GM12801 (cell line): Measurements from ENCODE around the gene RITA1.

ENCODE experiments used
- TF ChIP-seq, protein P1 (sequence below): IDR thresholded peaks from one replicate; pipeline ENCODE4 v1.5.1; 2011; ENCODE audit warnings: control low read depth; ENCODE audit not compliant: insufficient read length; ENCODE audit errors: extremely low read depth

The RITA1 gene

DNA sequence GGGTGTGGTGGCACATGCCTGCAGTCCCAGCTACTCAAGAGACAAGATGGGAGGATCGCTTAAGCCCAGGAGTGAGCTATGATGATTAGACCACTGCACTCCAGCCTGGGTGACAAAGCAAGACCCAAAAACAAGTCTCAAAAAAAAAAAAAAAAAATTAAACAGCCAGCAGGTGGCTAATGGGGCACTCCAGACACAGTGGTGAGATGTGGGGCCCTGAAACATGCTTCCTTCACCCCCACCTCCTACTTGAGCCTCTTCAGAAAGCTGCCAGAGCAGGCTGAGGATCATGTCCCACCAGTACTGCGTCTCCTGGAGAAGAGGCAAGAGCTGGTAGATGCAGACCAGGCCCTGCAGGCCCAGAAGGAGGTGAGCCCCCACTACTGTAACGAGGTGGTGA lies 33.9 kb upstream of the RITA1 start:
- TF ChIP-seq, protein P1, sequence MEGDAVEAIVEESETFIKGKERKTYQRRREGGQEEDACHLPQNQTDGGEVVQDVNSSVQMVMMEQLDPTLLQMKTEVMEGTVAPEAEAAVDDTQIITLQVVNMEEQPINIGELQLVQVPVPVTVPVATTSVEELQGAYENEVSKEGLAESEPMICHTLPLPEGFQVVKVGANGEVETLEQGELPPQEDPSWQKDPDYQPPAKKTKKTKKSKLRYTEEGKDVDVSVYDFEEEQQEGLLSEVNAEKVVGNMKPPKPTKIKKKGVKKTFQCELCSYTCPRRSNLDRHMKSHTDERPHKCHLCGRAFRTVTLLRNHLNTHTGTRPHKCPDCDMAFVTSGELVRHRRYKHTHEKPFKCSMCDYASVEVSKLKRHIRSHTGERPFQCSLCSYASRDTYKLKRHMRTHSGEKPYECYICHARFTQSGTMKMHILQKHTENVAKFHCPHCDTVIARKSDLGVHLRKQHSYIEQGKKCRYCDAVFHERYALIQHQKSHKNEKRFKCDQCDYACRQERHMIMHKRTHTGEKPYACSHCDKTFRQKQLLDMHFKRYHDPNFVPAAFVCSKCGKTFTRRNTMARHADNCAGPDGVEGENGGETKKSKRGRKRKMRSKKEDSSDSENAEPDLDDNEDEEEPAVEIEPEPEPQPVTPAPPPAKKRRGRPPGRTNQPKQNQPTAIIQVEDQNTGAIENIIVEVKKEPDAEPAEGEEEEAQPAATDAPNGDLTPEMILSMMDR, result no peak

DNA sequence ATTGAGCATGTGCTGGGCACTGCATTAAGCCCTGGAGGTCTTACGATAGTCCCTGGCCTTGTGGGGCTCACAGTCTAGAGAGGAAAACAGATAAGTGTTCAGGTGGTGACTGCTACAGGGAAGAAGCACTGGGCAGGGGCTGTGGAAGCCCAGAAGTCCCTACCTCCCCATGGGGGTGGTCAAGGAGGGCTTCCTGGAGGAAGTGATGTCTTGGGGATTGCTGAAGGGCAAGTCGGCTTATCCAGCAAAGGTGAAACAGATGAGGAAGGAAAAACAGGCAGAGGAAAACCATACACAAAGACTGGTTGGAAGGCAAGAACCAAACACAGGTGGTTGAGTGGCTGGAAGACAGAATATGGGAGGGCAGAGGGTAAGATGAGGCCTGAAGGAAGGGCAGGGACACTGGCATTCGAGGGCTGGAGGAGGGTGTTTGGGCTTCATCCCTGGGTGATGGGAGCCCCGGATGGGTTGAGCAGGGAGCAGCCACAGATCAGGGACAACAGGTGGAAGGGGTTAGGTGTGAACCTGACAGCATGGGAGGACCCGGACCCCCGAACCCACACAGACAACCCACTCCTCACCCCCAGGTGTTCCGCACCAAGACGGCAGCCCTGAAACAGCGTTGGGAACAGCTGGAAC lies 33.2 kb upstream of the RITA1 start:
- TF ChIP-seq, protein P1, result no peak

DNA sequence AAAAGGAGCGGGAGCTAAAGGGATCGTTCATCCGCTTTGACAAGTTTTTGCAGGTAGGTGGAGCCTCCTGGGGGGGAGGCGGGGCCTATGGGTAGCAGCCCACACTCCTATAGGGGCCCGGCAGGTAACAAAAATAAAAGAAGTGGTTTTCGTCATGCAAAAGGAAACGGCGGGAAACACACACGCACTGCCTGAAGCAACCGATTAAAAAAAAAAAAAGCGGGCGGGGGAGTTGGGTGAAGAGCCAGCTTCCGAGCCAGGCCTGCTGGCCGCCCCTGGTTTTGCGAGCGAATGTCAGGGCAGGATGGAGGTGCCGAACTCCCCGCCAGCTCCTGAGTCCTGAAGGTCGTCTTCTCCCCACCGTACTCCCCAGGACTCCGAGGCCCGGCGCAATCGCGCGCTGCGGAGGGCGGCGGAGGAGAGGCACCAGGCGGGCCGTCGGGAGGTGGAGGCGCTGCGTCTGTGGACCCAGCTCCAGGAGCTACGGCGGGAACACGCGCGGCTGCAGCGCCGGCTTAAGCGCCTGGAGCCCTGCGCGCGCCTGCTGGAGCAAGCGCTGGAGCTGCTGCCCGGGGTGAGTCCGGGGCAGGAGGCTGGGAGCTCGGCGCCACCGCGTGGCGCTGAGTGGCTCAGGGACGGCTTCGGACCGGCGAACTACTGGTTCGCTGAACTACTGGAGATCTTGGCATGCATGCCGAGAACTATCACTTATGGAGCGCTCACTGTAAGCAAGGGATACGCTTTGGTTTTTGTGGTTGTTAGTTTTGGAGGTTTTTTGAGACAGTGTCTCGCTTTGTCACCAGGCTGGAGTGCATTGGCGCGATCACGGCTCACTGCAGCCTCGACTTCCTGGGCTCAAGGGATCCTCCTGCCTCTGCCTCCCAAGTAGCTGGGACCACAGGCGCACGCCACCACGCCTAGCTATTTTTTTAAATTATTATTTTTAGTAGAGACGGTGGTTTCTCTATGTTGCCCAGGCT lies 32.4 kb upstream of the RITA1 start:
- TF ChIP-seq, protein P1, result no peak

DNA sequence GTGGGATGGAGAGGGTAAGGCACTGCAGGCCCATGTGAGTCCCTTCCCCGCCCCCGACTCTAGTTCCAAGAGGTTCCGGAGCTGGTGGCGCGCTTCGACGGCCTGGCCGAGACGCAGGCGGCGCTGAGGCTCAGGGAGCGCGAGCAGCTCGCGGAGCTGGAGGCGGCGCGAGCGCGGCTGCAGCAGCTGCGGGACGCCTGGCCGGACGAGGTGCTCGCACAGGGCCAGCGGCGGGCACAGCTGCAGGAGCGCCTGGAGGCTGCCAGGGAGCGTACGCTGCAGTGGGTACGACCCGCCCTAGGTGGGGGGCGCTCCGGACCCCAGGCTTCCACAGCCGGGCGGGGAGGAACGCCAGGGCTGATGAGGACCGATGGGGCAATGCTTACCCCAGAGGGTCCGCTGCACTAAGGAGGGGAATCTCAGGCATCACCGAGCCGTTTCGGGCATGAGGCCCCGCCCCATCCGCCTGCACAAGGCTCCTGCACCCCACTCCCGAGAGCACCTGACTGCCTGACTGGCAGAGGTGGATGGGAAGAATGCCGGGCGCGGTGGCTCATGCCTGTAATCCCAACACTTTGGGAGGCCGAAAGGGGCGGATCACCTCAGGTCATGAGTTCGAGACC lies 31.1 kb upstream of the RITA1 start:
- TF ChIP-seq, protein P1, result no peak

DNA sequence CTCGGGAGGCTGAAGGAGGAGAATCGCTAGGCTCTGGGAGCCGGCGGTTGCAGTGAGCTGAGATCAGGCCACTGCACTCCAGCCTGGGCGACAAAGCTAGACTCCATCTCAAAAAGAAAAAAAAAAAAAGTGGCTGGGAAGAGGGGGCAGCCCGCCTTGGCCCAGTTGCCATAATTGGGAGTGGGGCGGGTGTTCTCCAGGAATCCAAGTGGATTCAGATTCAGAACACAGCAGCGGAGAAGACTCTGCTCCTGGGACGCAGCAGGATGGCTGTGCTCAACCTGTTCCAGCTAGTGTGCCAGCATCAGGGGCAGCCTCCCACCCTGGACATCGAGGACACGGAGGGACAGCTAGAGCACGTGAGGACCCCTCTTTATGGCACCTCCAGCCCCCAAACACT lies 30.5 kb upstream of the RITA1 start:
- TF ChIP-seq, protein P1, result no peak

DNA sequence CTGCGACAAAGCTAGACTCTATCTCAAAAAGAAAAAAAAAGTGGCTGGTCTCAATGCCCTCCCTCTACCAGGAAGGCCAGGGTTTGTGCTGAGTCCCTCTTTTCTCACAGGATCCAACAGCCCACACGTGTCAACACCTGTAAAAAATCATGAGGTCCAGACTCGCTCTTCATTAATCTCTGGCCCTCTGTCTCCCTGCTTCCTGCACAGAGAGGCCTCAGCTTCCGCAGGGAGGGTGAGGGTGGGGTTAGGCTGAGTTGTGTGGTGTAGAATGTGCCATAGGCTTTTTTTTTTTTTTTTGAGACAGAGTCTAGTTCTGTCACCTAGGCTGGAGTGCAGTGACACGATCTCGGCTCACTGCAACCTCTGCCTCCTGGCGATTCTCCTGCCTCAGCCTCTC lies 29.9 kb upstream of the RITA1 start:
- TF ChIP-seq, protein P1, result no peak

DNA sequence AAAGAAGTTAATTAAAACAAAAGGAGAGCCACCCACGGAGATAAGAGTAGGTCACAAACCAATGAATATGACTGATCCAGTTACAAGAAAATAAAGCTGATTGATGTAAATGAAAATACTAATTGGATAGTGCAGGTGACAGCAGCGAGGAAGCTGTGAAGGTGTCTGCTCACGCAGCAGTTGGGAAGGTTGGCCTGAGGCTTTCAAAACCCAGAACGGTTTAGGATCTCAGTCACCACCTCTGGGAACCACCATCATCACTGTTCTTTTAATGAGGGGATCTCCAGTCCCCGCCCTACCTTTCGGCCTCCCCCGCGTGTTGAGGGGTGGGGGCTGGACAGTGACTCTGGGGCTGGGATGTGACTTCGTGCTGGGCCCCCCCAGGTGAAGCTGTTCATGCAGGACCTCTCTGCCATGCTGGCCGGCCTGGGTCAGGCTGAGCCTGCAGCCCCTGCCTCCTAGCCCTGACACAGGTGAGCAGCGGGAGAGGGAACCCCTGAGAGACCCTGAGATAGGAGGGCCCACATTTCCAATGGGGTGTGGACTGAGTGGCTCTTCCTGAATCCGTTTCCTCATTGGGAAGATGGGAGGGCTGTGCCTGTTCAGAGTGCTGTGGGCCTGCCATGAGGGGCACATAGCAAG lies 28.2 kb upstream of the RITA1 start:
- TF ChIP-seq, protein P1, result no peak
